PC-3 (cell line): ENCODE measurements around the gene FNDC10. TPM values are rescaled to one million over a fixed set of nuclear protein-coding genes. Genes with fewer than 3 reads are reported as not detected.

Experiments used
- ATAC-seq: fragments of 200-7000 bp; cut with Tn5 transposase; 2 replicates; pipeline ENCODE4 v1.9.1; 2020; ENCODE audit warnings: mild to moderate bottlenecking, moderate library complexity
- BruUV-seq: library from RNA; stranded (reverse); fragments of 400-500 nt; replicated peaks from 2 replicates; lab custom pipeline; 2021; lab: Mats Ljungman, UMichigan
- CTCF ChIA-PET: fragments of 300-600 bp; sonication (Branson Sonifier 250); formaldehyde crosslinking; loops from one replicate; lab custom pipeline; 2022; ENCODE audit warnings: antibody characterized with exemption; lab: Charles Lee
- POLR2A ChIA-PET: fragments of 300-600 bp; sonication (Branson Sonifier 250); formaldehyde crosslinking; loops from one replicate; lab custom pipeline; 2022; ENCODE audit warnings: antibody characterized with exemption; ENCODE audit not compliant: unreplicated experiment; lab: Charles Lee
- DNase-seq: peaks from one replicate; pipeline ENCODE4 v3.0.0-alpha.2; 2015
- H2AFZ ChIP-seq: fragments of 300-600 bp; sonication (generic); 2 replicates; pipeline ENCODE4 v1.6.0; 2016; ENCODE audit warnings: antibody characterized with exemption, low read length
- H3F3A ChIP-seq: fragments of 300-600 bp; sonication (generic); one replicate; pipeline ENCODE4 v1.6.0; 2017; ENCODE audit warnings: antibody characterized with exemption, low read length, control low read depth, mild to moderate bottlenecking; ENCODE audit not compliant: unreplicated experiment
- H3K27ac ChIP-seq: fragments of 300-600 bp; sonication (generic); 2 replicates; pipeline ENCODE4 v1.5.1; 2016; ENCODE audit warnings: mild to moderate bottlenecking, low read length
- H3K27me3 ChIP-seq: fragments of 300-600 bp; sonication (generic); 2 replicates; pipeline ENCODE4 v1.6.1; 2016; ENCODE audit warnings: low read length, mixed read lengths
- H3K36me3 ChIP-seq: fragments of 300-600 bp; sonication (generic); 2 replicates; pipeline ENCODE4 v1.6.1; 2016; ENCODE audit warnings: low read depth, mixed run types, low read length, mixed read lengths
- H3K4me1 ChIP-seq: fragments of 300-600 bp; sonication (generic); 2 replicates; pipeline ENCODE4 v1.5.1; 2016; ENCODE audit warnings: low read length; ENCODE audit not compliant: insufficient read depth
- H3K4me2 ChIP-seq: fragments of 300-600 bp; sonication (generic); 2 replicates; pipeline ENCODE4 v1.6.0; 2016; ENCODE audit warnings: low read length
- H3K4me3 ChIP-seq: fragments of 300-600 bp; sonication (generic); 2 replicates; pipeline ENCODE4 v1.5.1; 2016; ENCODE audit warnings: mild to moderate bottlenecking, low read length, mixed read lengths
- H3K79me2 ChIP-seq: fragments of 300-600 bp; sonication (generic); 2 replicates; pipeline ENCODE4 v1.6.1; 2017; ENCODE audit warnings: low read length, mixed read lengths
- H3K9ac ChIP-seq: fragments of 300-600 bp; sonication (generic); 2 replicates; pipeline ENCODE4 v1.6.0; 2016; ENCODE audit warnings: mild to moderate bottlenecking, low read length
- H3K9me2 ChIP-seq: fragments of 300-600 bp; sonication (generic); replicated peaks from 2 replicates; pipeline ENCODE4 v1.6.1; 2016; ENCODE audit warnings: mixed run types, low read length, mixed read lengths
- H3K9me3 ChIP-seq: fragments of 300-600 bp; sonication (generic); 2 replicates; pipeline ENCODE4 v1.6.1; 2016; ENCODE audit warnings: low read length, mixed read lengths
- H4K20me1 ChIP-seq: fragments of 300-600 bp; sonication (generic); 2 replicates; pipeline ENCODE4 v1.6.1; 2016; ENCODE audit warnings: low read length, mixed read lengths
- CTCF ChIP-seq: fragments of 300-600 bp; sonication (generic); conservative IDR thresholded peaks from 2 replicates; pipeline ENCODE4 v1.5.1; 2017; ENCODE audit warnings: antibody characterized with exemption, low read depth, mild to moderate bottlenecking, low read length
- EZH2 ChIP-seq: fragments of 300-600 bp; sonication (generic); IDR thresholded peaks from one replicate; pipeline ENCODE4 v1.6.1; 2017; ENCODE audit warnings: antibody characterized with exemption, mild to moderate bottlenecking, low read length; ENCODE audit not compliant: unreplicated experiment
- EZH2phosphoT487 ChIP-seq: fragments of 300-600 bp; sonication (generic); IDR thresholded peaks from 2 replicates; pipeline ENCODE4 v1.6.1; 2018; ENCODE audit warnings: mild to moderate bottlenecking, antibody characterized with exemption, low read length, borderline replicate concordance
- intact Hi-C: fragments of 100-400 bp; cut with micrococcal nuclease; formaldehyde crosslinking; loops from 2 replicates; pipeline ENCODE4 v1.9.0; 2023
- total RNA-seq: library from RNA; depleted of rRNA; stranded (reverse); fragments of >200 nt; gene quantifications from 2 replicates; pipeline ENCODE4 v1.2.3, GENCODE V29; 2014

FNDC10 gene
- total RNA-seq, 1 experiment from 2014 or later = 8.8 TPM

DNA sequence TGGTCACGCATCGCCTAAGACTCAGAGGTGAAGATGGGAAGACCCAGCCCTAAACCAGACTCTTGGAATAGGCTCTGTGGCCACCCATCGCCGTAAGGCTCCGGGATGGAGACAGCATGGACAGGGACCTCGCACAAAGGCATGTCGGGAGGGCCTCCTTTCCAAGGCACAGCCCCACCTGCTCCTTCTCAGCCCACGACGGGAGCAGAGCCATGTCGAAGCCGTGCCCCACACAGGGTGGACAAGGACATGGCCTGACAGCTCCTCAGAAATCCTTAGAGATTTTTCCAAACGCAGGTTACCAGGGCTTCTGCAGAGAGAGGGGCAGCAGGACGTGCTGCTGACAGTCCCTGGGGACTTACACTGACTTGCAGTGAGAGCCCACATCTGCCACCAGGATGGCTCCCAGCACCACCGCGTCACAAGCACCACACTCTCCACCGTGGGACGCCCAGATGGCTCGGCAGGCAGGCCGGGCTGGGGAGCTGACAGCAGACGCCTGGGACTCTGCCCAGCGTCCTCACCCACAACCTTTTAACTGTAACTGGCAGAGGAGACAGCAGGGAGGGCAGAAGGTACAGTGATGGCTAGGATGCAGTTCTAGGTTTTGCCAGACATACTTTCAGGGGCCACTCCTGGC lies 37.3 kb downstream of the FNDC10 start:
- no peak for ATAC-seq
- TF ChIP-seq EZH2phosphoT487 (no peak), EZH2 (no peak), CTCF (no peak)
- Histone ChIP-seq H3K27me3 (no peaks in the 10 kb centered on the region), H3F3A (peaks cover 6% of the 10 kb centered on the region), H3K4me1 (no peaks in the 10 kb centered on the region), H3K4me2 (no peak overlapping the region), H3K4me3 (no peak overlapping the region), H3K9me2 (no peaks in the 10 kb centered on the region), H3K79me2 (peaks cover 88% of the 10 kb centered on the region), H3K27ac (no peak overlapping the region), H4K20me1 (peaks cover 59% of the 10 kb centered on the region), H3K36me3 (peaks cover 63% of the 10 kb centered on the region), H3K9ac (no peak overlapping the region), H2AFZ (no peak overlapping the region), H3K9me3 (no peaks in the 10 kb centered on the region)
- CTCF ChIA-PET = no interaction called here
- POLR2A ChIA-PET = no interaction called here
- intact Hi-C loops = no loop called here
- BruUV-seq = no TSS peak
- no peak for DNase-seq

- TSS peak; percentile 0 for BruUV-seq
- ATAC-seq (no peak), DNase-seq (no peak)
- no peak overlapping the region for H3K4me3 ChIP-seq
- H3K79me2 ChIP-seq = peaks cover 81% of the 10 kb centered on the region
- H3K9me3 ChIP-seq = no peaks in the 10 kb centered on the region
- peaks cover 51% of the 10 kb centered on the region for H4K20me1 ChIP-seq
- no peak overlapping the region for H2AFZ ChIP-seq
- intact Hi-C loops = no loop called here
- no peak overlapping the region for H3K9ac ChIP-seq
- TF ChIP-seq EZH2phosphoT487 (no peak), EZH2 (no peak), CTCF (no peak)
- no peak overlapping the region for H3K4me2 ChIP-seq
- no peak overlapping the region for H3K27ac ChIP-seq
- ChIA-PET POLR2A (no interaction called here), CTCF (no interaction called here)
- peaks cover 60% of the 10 kb centered on the region for H3K36me3 ChIP-seq
- no peaks in the 10 kb centered on the region for H3K9me2 ChIP-seq
- peaks cover 6% of the 10 kb centered on the region for H3F3A ChIP-seq
- no peaks in the 10 kb centered on the region for H3K4me1 ChIP-seq
- no peaks in the 10 kb centered on the region for H3K27me3 ChIP-seq
Measured at GRCh38 chr1:1561801-1562470, 38.0 kb downstream of the FNDC10 start.

GRCh38 chr1:1560178-1560577 lies 39.8 kb downstream of the FNDC10 start:
- H3K27me3 ChIP-seq = no peaks in the 10 kb centered on the region
- no peak overlapping the region for H3K4me3 ChIP-seq
- no peak overlapping the region for H3K27ac ChIP-seq
- H3K4me2 ChIP-seq = no peak overlapping the region
- DNase-seq (no peak), ATAC-seq (no peak)
- intact Hi-C loops = no loop called here
- ChIA-PET POLR2A (no interaction called here), CTCF (no interaction called here)
- TF ChIP-seq EZH2 = no peak
- TF ChIP-seq EZH2phosphoT487 = no peak
- no peak for TF ChIP-seq CTCF
- no peaks in the 10 kb centered on the region for H3K9me3 ChIP-seq
- no TSS peak for BruUV-seq
- peaks cover 37% of the 10 kb centered on the region for H4K20me1 ChIP-seq
- H3K4me1 ChIP-seq = 0 out of 2 replicates have a peak, but pooled peaks cover 1% of the 10 kb centered on the region
- no peaks in the 10 kb centered on the region for H3K9me2 ChIP-seq
- no peak overlapping the region for H3K9ac ChIP-seq
- H2AFZ ChIP-seq = no peak overlapping the region
- peaks cover 51% of the 10 kb centered on the region for H3K36me3 ChIP-seq
- peaks cover 6% of the 10 kb centered on the region for H3F3A ChIP-seq
- peaks cover 71% of the 10 kb centered on the region for H3K79me2 ChIP-seq
